ENCODE data around the gene KCNIP1. TPM values are rescaled to one million over a fixed set of nuclear protein-coding genes. Genes with fewer than 3 reads are reported as not detected.

The KCNIP1 gene
- total and polyA plus RNA-seq, 8 donors: 0.20 to 0.73 (median 0.31) TPM; not detected in 3

- no peaks in the 10 kb centered on the region for H3K36me3 ChIP-seq
- no peak overlapping the region for H3K4me3 ChIP-seq
- TF ChIP-seq POLR2AphosphoS5 (IDR thresholded peaks at IDR 0.05) (no peak), CTCF (IDR thresholded peaks at IDR 0.05) (no peak), EP300 (IDR thresholded peaks at IDR 0.05) (no peak), POLR2A (IDR thresholded peaks at IDR 0.05) (no peak)
- H3K4me1 ChIP-seq: no peaks in the 10 kb centered on the region
- H3K27ac ChIP-seq: no peak overlapping the region
- no peaks in the 10 kb centered on the region for H3K9me3 ChIP-seq
- intact Hi-C loops (cut with DNase I; ENCODE audit: low total_unique reads): no loop called here
- DNase-seq: no peak
- WGBS, 5 donors: 76 to 84% (median 80%) methylated on average over 6 of the region's 6 CpGs
- H3K27me3 ChIP-seq: peaks cover 0 to 17% (median 5%) of the 10 kb centered on the region in 3 donors
Observed at GRCh38 chr5:170562166-170562874, 58.5 kb downstream of the KCNIP1 start.

- intact Hi-C loops (cut with DNase I; ENCODE audit: low total_unique reads): no loop called here
- DNase-seq: no peak
- TF ChIP-seq EP300 (IDR thresholded peaks at IDR 0.05): no peak
- TF ChIP-seq POLR2AphosphoS5 (IDR thresholded peaks at IDR 0.05): no peak
- no peak for TF ChIP-seq CTCF (IDR thresholded peaks at IDR 0.05)
- no peak for TF ChIP-seq POLR2A (IDR thresholded peaks at IDR 0.05)
- H3K4me1 ChIP-seq: no peaks in the 10 kb centered on the region
- H3K9me3 ChIP-seq: no peaks in the 10 kb centered on the region
- no peaks in the 10 kb centered on the region for H3K36me3 ChIP-seq
- 67 to 81% (median 77%) methylated on average over 4 of the region's 4 CpGs for WGBS, 5 donors
- H3K27me3 ChIP-seq: peaks cover 0 to 17% (median 5%) of the 10 kb centered on the region in 3 donors
- no peak overlapping the region for H3K4me3 ChIP-seq
- H3K27ac ChIP-seq: no peak overlapping the region
Observed at GRCh38 chr5:170562875-170563228, 59.0 kb downstream of the KCNIP1 start.

DNA sequence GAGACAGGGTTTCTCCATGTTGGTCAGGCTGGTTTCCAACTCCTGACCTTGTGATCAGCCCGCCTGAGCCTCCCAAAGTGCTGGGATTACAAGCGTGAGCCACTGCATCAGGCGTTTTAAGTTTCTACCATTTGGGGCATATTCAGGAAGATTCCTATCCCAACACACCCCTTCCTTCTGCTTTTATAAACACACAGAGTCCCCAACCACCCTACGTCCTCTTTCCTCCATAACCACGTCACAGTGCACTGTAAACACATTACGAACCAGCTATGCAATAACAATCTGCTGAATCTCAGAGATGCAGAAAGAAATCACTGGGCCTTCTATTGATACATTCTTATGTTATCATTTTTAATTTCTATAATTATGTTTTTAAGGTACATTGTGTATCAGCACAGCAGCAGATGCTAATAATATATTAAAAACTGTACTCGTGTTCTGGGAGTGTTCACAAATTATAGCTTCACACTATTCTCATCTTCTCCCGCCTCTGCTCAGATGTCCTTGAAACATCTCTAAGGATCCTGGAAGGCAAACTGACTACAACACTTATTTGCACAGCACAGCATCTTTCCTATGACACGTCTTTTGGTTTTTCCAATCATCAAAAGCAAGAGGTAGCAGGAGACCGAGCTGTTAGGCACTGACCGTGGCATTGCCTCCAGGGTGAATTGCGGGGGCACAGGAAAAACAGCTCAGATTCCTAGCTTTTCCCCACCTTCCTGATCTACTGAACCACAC, 60.2 kb downstream of the KCNIP1 start:
- WGBS, 5 donors: 67 to 81% (median 79%) methylated on average over 12 of the region's 12 CpGs
- H3K27me3 ChIP-seq: peaks cover 0 to 22% (median 5%) of the 10 kb centered on the region in 3 donors
- intact Hi-C loops (cut with DNase I; ENCODE audit: low total_unique reads): no loop called here
- no peaks in the 10 kb centered on the region for H3K9me3 ChIP-seq
- no peaks in the 10 kb centered on the region for H3K4me1 ChIP-seq
- H3K27ac ChIP-seq: no peak overlapping the region
- TF ChIP-seq EP300 (IDR thresholded peaks at IDR 0.05) (no peak), CTCF (IDR thresholded peaks at IDR 0.05) (no peak), POLR2A (IDR thresholded peaks at IDR 0.05) (no peak), POLR2AphosphoS5 (IDR thresholded peaks at IDR 0.05) (no peak)
- no peaks in the 10 kb centered on the region for H3K36me3 ChIP-seq
- no peak for DNase-seq
- no peak overlapping the region for H3K4me3 ChIP-seq

DNA sequence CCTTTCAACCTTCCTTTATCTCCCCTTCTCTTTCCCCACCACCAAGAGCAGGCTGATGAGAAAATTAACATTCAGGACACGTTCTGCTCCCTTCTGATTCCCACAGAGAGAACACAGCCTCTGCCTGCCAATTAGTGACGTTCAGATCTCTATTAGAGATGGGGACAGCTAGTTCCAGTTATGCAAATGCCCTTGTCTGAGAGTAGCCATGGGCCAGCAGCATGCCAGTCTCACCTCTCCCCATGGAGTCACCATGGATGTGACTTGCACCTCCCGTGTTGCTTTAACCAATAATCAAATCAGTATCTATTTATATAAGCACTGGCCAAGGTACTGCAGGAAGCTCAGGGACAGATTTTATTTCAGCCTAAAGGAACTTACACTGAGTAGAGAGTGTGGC, 61.3 kb downstream of the KCNIP1 start:
- no peaks in the 10 kb centered on the region for H3K4me1 ChIP-seq
- no peaks in the 10 kb centered on the region for H3K9me3 ChIP-seq
- H3K36me3 ChIP-seq: no peaks in the 10 kb centered on the region
- 29 to 42% (median 39%) methylated on average over 3 of the region's 3 CpGs for WGBS, 5 donors
- no peak overlapping the region for H3K27ac ChIP-seq
- intact Hi-C loops (cut with DNase I; ENCODE audit: low total_unique reads): no loop called here
- H3K27me3 ChIP-seq: peaks cover 0 to 29% (median 5%) of the 10 kb centered on the region in 3 donors
- H3K4me3 ChIP-seq: no peak overlapping the region
- no peak for DNase-seq
- TF ChIP-seq EP300 (IDR thresholded peaks at IDR 0.05) (no peak), CTCF (IDR thresholded peaks at IDR 0.05) (no peak), POLR2AphosphoS5 (IDR thresholded peaks at IDR 0.05) (no peak), POLR2A (IDR thresholded peaks at IDR 0.05) (no peak)

All from stomach (tissue), 9 donors.